Measurements from ENCODE around the gene TMA16.
"Not testable (repeated sequence)": the region's sequence is repeated elsewhere in the genome, so short reads cannot be mapped to it uniquely, and the experiment has no call there.

Gene TMA16

DNA sequence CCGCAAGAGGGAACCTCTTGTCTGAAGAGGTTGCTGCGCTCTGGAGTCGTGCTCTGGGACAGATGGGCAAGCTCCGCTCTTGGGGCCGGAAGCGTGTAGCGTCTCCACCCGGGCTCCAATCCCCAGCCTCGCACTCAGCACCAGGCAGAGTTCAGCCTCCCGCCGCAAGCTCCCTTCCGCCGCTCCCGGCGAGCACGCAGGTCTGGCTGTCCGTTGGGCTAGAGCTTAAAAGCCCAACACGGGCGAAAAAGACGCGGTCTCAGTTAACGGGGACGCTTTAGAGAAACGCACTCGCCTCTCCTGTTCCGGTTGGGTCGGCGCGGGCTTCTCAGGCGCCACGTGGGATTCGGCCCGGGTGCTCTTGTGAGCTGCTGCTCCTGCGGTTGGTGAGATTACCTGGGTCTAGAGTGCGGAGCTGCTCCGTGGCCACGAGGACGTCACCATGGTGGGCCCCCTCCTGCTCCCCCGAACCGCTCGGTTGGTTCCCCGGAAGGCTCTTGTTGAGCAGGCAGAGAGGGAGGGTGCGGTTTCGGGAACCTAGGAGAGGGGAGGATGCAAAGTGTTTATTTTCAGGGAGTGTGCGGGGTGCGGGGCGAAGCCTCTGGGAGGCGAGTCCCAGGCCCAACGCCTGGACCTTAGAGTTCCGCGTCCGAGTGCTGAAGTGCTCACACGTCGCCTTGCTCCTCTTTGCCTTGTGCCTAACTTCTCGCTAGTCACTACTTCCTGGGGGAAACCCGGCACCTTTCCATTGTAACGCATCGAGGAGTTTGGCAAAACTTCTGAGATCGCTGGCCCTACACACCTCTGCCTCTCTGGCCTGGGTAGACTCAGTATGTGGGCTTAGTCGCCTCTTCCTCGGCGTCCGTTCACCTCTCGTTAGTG lies at the start of gene TMA16:
TSS of gene TMA16 (plus strand) at position 331 of the 882 bp plus-strand sequence. CDS start at position 443, 112 bp downstream.
- DNase-seq = peak; percentile 80 to 97 (median 94)

DNA sequence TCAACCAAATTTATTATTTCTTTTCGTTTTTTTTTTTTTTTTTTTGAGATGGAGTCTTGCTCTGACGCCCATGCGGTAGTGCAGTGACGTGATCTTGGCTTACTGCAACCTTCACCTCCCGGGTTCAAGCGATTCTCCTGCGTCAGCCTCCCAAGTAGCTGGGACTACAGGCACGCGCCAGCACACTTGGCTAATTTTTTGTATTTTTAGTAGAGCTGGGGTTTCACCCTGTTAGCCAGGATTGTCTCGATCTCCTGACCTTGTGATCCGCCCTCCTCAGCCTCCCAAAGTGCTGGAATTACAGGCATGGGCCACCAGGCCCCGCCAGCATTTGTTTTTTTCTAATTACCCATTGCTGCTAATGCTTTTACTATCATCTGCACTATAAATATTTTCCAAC lies 47.5 kb upstream of the TMA16 start:
- not testable (repeated sequence) for DNase-seq

GRCh38 chr4:163447481-163447880 lies 47.0 kb upstream of the TMA16 start:
- no peak for DNase-seq

- no peak for DNase-seq
These were observed 45.8 kb upstream of the TMA16 start for GRCh38 chr4:163448540-163449203.

- no peak for DNase-seq
These were observed 31.9 kb upstream of the TMA16 start for GRCh38 chr4:163462556-163462955.

- no peak for DNase-seq
These were observed 27.3 kb upstream of the TMA16 start for GRCh38 chr4:163467082-163467770.

- no peak for DNase-seq
These were observed 24.1 kb upstream of the TMA16 start for GRCh38 chr4:163470391-163470790.

GRCh38 chr4:163473130-163473529 lies 21.4 kb upstream of the TMA16 start:
- DNase-seq = no peak

- DNase-seq = no peak
These were observed 20.9 kb upstream of the TMA16 start, which contains the start of gene TKTL2 for GRCh38 chr4:163473576-163473975. TSS of gene TKTL2 (minus strand) at chr4:163473754. CDS start at chr4:163473734, 20 bp downstream.

DNA sequence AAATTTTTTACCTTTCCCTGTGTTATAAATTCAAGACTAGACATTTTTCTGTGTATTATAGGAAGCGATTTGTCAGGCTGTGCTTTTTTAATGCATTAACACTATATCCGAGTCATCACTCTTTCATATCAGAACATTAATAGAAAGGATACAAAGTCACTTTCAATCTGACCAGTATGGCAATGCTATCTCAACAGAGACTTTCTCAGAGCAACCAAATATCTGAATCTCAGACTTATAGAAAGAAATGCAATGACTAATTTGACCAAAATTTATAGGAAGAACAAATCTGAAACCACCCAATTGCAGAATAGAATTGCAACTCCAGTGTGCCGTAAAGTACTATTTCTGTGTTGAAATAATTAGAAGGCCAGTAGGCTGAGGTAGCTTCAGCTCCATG lies 20.5 kb upstream of the TMA16 start:
- DNase-seq = no peak

DNA sequence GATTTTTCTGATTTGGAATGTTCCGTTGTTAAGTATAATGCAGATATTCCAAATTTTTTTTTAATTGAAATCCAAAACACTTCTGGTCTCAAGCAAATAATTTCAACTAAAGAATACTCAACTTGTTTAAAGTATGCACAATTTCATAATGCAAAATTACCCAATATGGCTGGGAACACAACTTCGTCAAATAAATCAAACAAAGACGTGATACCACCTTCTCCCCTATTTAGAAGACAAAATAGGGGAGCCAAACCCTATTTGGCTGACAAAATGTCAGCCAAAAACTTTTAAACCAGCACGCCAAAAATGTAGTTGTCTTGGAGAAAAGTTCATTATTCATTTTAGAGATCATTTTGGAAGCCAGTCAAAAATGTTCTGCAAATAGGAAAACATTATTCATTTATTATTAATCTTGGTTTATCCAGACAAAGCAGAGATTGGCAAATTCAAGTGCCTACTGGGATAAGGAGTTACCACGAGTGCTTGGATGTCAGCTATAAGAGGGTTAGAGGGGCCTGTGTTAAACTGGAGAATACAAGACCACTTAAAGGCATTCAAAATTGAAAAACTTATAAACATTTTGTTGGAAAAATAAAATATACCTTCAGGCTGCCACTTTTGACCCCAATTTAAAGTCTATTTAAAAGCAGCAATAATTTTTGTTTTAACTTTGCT lies 17.6 kb upstream of the TMA16 start:
- no peak for DNase-seq

DNA sequence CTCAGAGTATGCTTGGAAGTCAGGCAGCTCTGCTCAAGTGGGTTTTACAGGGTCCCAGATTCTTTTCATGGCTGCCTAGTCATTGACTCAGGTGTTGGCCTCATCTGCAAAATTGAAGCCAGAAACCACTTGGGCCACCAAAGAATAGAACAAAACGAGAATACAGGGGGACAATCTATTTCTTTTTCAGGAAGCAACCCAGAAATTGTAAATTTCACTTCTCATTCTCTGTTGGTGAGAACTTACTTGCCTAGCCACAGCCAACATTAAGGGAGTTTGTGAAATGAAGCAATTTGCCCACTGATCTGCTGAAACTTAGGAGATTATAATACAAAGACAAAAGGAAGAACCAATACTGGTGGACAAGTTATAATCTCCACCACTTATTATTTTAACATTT lies 12.3 kb upstream of the TMA16 start:
- no peak for DNase-seq

DNA sequence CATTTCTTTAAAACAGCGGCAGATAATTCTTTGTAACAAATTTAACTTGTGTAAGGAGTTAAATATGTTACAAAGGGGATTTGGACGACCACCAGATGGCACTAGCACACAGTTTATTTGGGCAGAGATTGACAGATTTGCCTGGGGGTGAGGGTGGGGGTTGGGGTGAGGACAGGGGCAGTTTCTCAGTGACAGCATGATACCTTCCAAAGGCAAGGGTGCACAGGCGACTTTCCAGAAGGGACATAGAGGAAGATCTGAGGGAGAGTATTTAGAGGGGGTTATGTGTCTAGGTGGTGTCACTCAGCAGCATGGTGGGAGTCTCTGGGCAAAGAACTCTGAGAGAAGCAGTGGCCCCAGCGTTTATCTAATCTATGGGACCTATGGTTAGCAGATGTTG lies 9.6 kb upstream of the TMA16 start:
- peak; percentile 9 to 72 (median 27) for DNase-seq

DNA sequence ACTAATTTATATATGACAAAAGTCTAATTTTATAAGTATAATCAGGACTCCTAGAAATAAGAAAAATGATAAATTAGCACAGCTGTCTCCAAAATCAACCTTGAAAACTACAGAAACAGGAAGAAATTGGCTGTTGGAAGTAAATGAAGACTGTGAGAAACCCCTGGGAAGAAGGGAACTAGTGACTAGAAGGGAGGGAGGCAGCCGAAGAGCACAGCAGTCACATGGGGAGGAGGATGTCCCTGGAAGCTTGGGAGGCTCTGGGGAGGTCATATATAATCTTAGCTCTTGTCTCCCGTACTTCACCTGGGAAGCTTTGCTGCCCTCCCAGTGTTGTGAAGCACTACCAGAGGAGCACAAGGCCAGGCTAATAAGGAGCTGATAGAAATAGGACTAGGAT lies 8.9 kb upstream of the TMA16 start:
- no peak for DNase-seq

- no peak for DNase-seq
These were observed 8.2 kb upstream of the TMA16 start for GRCh38 chr4:163486321-163486720.

- DNase-seq = no peak
These were observed 4.6 kb upstream of the TMA16 start for GRCh38 chr4:163489929-163490328.

- no peak for DNase-seq
These were observed 1.5 kb upstream of the TMA16 start for GRCh38 chr4:163492951-163493504.

GRCh38 chr4:163493643-163494359 lies 689 bp upstream of the TMA16 start:
- no peak for DNase-seq

DNA sequence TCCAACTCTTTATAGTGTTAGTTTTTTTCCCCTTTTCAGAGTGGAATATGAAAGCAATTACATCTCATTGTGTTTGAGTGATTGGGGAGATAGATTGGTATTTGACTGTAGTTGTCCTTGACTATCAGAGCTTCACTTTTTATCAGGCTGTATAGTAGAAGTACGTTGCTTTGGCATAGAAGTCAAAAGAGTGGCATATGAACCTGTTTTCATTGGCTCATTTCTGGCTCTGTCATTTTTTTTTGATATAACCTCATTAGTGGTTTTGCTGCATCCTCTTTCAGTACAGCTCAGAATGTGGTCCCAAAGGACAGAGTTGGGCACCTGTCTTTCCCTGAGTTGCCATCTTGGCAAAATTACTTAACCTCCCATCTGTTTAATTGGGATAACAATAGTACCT lies 1.4 kb downstream of the TMA16 start:
- DNase-seq = no peak

DNA sequence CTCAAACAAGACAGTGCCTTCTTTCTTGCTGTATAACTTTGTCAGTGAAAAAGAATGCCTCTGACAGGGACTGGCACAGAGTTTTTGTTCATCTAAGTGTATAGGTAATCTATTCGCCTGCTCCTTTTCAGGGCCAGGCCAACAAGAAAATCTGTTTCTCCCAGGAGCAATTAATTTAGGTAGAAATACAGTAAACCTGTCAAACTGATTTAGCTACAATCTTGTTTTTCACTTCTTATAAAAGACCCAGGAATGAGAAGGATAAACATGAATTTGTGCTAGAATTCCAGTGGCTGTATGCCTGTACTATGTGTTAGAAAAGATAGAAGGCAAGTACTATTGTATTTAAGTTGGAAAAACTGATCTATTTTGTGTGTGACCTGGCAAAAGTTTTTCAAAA lies 6.1 kb downstream of the TMA16 start:
- DNase-seq = no peak

GRCh38 chr4:163505374-163505773 lies 10.9 kb downstream of the TMA16 start:
- no peak for DNase-seq

DNA sequence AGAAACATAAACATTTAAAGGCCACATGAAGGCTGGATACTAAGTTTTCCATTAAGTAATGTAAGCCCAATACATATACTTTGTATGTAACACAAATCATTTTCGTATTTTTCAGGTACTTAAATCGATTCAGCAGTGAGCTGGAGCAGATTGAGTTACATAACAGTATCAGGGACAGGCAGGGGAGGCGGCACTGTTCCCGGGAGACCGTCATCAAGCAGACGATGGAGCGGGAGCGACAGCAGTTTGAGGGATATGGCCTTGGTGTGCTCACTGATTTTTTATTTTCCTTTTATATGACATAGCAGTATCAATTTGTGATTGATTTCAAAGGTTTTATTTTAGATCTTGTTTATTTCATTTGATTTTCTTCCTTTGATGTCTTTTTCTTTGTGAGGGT lies 20.7 kb downstream of the TMA16 start:
- DNase-seq = no peak

All from NCI-H1417 (cell line).